Gastrocnemius medialis (tissue), 4 donors: ENCODE results near the gene DRC7. TPM values are rescaled to one million over a fixed set of nuclear protein-coding genes. Genes with fewer than 3 reads are reported as not detected.

Source experiments
- ATAC-seq, 2 donors: fragments of 150-250 bp; one replicate each; pipeline ENCODE4 v1.9.1; 2016
- DNase-seq, 2 donors: peaks; one replicate each; pipeline ENCODE4 v3.0.0-alpha.2; 2019
- H3K27ac ChIP-seq, 4 donors: fragments of 200-600 bp; sonication (generic); 1 replicate in 1 of 4; 2 replicates in 3 of 4; pipeline ENCODE4 v1.5.1; 2016 to 2018; ENCODE audit warnings: mild to moderate bottlenecking in 2 of 4, moderate library complexity in 1 of 4
- H3K27me3 ChIP-seq, 3 donors: fragments of 200-600 bp; sonication (generic) in 2 of 3; 1 replicate in 1 of 3; 2 replicates in 2 of 3; pipeline versions ENCODE4 v1.5.1 to v1.6.0; 2016 to 2019; ENCODE audit warnings: mild to moderate bottlenecking in 1 of 3, moderate library complexity in 1 of 3
- H3K36me3 ChIP-seq, 2 donors: fragments of 200-600 bp; sonication (generic) in 1 of 2; one replicate each; pipeline ENCODE4 v1.5.1; 2017 to 2018
- H3K4me1 ChIP-seq, 2 donors: fragments of 200-600 bp; sonication (generic) in 1 of 2; one replicate each; pipeline ENCODE4 v1.5.1; 2016 to 2017; ENCODE audit warnings: mild to moderate bottlenecking in 2 of 2
- H3K4me3 ChIP-seq, 4 donors: fragments of 200-600 bp; sonication (generic) in 3 of 4; 1 replicate in 1 of 4; 2 replicates in 3 of 4; pipeline ENCODE4 v1.5.1; 2016 to 2019; ENCODE audit warnings: mild to moderate bottlenecking in 2 of 4
- H3K9me3 ChIP-seq, 3 donors: fragments of 200-600 bp; sonication (generic) in 2 of 3; 1 replicate in 1 of 3; 2 replicates in 2 of 3; pipeline ENCODE4 v1.5.1; 2016 to 2019
- POLR2A ChIP-seq, 2 donors: fragments of 450-650 bp; IDR thresholded peaks; one replicate each; pipeline ENCODE4 v1.6.1; 2017; ENCODE audit warnings: antibody characterized with exemption in 2 of 2, mild to moderate bottlenecking in 2 of 2, moderate library complexity in 2 of 2
- in situ Hi-C, 4 donors: fragments of 200-750 bp; cut with MboI; loops; one replicate each; pipeline versions ENCODE4 v1.15.0 to v1.8.0; 2017; ENCODE audit warnings: low sequenced_read_pairs in 4 of 4
- intact Hi-C: fragments of 100-400 bp; cut with DNase I; formaldehyde crosslinking; loops from one replicate; pipeline ENCODE4 v1.15.1; 2023; ENCODE audit warnings: low total_unique reads
- total RNA-seq, 4 donors: library from RNA; depleted of rRNA; stranded (reverse); fragments of >200 nt; gene quantifications; one replicate each; pipeline versions ENCODE4 v1.1.0 to v1.2.3, GENCODE V29; 2016
- TF ChIP-seq, protein P1 (sequence below), 5 experiments: fragments of 450-650 bp in 3 of 5; fragments of 200-600 bp in 2 of 5; sonication (generic) in 2 of 5; IDR thresholded peaks in 4 of 5; conservative IDR thresholded peaks in 1 of 5; 1 replicate in 4 of 5; 2 replicates in 1 of 5; pipeline ENCODE4 v1.5.1; 2016 to 2019; ENCODE audit warnings: antibody characterized with exemption in 5 of 5, mild to moderate bottlenecking in 3 of 5, moderate library complexity in 3 of 5

The DRC7 gene
- total RNA-seq, 4 donors from 2014 or later, result not detected

DNA sequence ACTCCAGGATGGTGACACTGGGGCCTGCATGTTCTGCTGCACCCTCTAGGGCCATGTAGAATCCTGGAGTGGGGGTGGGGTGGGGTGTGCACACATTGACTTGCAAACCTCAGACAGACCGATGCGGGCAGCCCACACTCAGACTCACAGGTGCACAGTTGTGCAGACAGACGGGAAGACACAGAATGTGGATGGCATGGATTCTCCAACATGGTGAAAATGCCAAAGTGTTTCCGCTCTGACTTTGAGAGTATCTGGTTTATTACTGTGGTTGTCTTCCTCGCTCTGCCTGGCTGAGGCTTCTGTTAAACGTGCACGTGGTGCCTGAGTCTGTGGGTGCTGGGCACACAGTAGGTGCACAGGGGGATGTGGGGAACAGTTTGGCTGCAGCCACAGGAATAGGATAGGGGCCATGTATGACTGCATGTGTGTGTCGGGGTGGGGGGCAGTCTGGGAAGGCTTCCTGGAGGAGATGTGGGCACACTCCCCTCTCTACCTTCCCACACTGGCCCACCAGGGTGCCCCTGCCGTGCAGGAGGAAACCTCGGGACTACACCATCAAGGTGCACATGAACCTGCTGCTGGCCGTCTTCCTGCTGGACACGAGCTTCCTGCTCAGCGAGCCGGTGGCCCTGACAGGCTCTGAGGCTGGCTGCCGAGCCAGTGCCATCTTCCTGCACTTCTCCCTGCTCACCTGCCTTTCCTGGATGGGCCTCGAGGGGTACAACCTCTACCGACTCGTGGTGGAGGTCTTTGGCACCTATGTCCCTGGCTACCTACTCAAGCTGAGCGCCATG lies 35.5 kb upstream of the DRC7 start:
- Histone ChIP-seq H3K27ac (no peak overlapping the region), H3K4me1 (no peaks in the 10 kb centered on the region), H3K27me3 (no peaks in the 10 kb centered on the region), H3K9me3 (no peaks in the 10 kb centered on the region), H3K4me3 (no peak overlapping the region), H3K36me3 (no peaks in the 10 kb centered on the region)
- TF ChIP-seq, protein P1, sequence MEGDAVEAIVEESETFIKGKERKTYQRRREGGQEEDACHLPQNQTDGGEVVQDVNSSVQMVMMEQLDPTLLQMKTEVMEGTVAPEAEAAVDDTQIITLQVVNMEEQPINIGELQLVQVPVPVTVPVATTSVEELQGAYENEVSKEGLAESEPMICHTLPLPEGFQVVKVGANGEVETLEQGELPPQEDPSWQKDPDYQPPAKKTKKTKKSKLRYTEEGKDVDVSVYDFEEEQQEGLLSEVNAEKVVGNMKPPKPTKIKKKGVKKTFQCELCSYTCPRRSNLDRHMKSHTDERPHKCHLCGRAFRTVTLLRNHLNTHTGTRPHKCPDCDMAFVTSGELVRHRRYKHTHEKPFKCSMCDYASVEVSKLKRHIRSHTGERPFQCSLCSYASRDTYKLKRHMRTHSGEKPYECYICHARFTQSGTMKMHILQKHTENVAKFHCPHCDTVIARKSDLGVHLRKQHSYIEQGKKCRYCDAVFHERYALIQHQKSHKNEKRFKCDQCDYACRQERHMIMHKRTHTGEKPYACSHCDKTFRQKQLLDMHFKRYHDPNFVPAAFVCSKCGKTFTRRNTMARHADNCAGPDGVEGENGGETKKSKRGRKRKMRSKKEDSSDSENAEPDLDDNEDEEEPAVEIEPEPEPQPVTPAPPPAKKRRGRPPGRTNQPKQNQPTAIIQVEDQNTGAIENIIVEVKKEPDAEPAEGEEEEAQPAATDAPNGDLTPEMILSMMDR (IDR thresholded peaks at IDR 0.05 in 4 of 5, conservative IDR thresholded peaks at IDR 0.05 in 1 of 5), result no peak
- no peak for TF ChIP-seq POLR2A (IDR thresholded peaks at IDR 0.05)
- in situ Hi-C loops, result no loop called here
- DNase-seq, result no peak
- intact Hi-C loops, result no loop called here
- no peak for ATAC-seq

DNA sequence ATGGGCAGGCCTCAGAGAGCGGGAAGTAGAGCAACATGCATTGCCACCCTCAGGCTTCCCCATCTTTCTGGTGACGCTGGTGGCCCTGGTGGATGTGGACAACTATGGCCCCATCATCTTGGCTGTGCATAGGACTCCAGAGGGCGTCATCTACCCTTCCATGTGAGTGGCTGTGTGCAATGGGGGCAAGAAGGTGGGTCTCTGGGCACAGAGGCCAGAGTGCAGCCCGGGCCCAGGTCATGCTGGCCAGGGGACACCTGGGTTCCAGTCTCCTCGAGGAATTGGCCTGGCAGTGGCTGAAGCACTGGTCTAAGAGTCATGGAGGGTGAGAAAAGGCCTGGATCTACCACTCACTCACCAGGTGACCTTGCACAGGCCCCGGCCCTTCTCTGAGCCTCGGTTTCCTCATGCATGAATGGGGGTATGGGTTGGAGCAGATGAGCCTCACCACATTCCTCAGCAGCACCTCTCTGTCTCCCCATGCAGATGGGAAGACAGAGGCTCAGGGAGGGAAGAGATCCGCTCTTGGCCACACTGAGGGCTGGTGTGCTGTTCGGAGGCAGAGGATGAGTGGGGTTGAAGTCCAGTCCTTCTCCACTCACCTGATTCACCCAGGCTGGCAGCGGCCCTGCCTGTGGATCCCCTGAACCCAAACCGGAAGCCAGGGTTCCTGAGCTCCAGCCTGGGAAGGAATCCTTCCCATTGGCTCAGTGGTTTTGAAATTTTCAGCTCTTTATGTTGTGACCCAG lies 33.7 kb upstream of the DRC7 start:
- Histone ChIP-seq H3K27ac (no peak overlapping the region), H3K4me3 (no peak overlapping the region), H3K36me3 (no peaks in the 10 kb centered on the region), H3K9me3 (no peaks in the 10 kb centered on the region), H3K4me1 (no peaks in the 10 kb centered on the region), H3K27me3 (no peaks in the 10 kb centered on the region)
- DNase-seq (no peak), ATAC-seq (no peak)
- in situ Hi-C loops, result no loop called here
- intact Hi-C loops, result no loop called here
- TF ChIP-seq, protein P1 (IDR thresholded peaks at IDR 0.05 in 4 of 5, conservative IDR thresholded peaks at IDR 0.05 in 1 of 5), result no peak
- TF ChIP-seq POLR2A (IDR thresholded peaks at IDR 0.05), result no peak

DNA sequence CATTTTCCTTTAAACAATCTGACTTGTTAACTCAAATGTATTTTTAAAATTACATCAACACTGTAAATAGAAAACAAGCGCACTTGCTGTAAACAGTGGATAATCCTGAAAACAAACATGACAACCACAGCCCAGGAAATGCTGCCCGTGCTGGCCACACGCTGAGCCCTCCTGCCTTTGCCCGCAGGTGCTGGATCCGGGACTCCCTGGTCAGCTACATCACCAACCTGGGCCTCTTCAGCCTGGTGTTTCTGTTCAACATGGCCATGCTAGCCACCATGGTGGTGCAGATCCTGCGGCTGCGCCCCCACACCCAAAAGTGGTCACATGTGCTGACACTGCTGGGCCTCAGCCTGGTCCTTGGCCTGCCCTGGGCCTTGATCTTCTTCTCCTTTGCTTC lies 33.1 kb upstream of the DRC7 start:
- Histone ChIP-seq H3K4me3 (no peak overlapping the region), H3K27me3 (no peaks in the 10 kb centered on the region), H3K36me3 (no peaks in the 10 kb centered on the region), H3K9me3 (no peaks in the 10 kb centered on the region), H3K27ac (no peak overlapping the region), H3K4me1 (no peaks in the 10 kb centered on the region)
- no peak for TF ChIP-seq POLR2A (IDR thresholded peaks at IDR 0.05)
- TF ChIP-seq, protein P1 (IDR thresholded peaks at IDR 0.05 in 4 of 5, conservative IDR thresholded peaks at IDR 0.05 in 1 of 5), result no peak
- no peak for DNase-seq
- intact Hi-C loops (no loop called here), in situ Hi-C loops (no loop called here)
- ATAC-seq, result no peak

DNA sequence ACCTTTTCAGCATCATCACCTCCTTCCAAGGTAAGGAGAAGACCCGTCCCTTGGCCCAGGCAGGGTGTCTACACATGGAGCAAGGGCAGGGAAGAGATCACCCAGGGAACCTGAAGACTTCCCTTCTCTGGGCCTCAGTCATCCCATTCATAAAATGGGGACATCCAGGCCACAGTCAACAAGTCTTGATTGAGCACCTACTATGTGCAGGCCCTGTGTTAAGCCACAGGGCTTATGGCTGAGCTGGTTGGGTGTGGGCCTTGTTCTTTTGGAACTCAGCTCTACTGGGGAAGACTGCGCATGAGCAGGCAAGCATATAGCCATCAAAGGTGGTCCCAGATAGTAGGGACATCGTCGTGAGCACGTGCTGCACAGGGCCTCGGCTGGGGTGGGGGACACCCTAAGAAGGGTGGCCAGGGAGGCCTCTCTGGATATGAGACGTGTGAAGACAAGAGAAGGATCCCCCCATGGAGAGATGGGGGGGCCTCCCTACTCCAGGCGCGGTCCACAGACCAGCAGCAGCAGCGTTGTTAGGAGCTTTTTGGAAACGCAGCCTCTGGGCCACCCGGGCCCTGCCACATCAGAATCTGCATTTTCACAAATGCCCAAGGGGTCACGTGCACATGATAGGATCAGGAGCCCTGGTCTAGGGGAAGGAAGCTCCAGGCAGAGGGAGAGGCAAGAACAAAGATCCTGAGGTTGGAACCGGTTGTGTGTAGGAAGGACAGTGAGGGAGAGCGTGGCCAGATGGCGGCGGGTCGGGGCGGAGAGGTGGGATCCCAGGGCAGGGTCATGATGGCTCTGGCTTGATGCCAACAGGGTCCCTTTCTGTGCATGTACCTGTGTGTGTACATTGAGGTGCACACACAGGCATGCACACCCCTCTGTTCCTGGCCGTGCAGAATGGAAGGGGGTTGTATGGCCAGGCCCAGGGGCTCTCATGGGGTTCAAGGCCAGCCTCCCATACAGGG lies 32.4 kb upstream of the DRC7 start:
- H3K4me1 ChIP-seq, result no peaks in the 10 kb centered on the region
- no peaks in the 10 kb centered on the region for H3K9me3 ChIP-seq
- no peak for DNase-seq
- H3K27ac ChIP-seq, result no peak overlapping the region
- TF ChIP-seq, protein P1 (IDR thresholded peaks at IDR 0.05 in 4 of 5, conservative IDR thresholded peaks at IDR 0.05 in 1 of 5), result no peak
- TF ChIP-seq POLR2A (IDR thresholded peaks at IDR 0.05), result no peak
- no peak overlapping the region for H3K4me3 ChIP-seq
- intact Hi-C loops, result no loop called here
- no peaks in the 10 kb centered on the region for H3K36me3 ChIP-seq
- in situ Hi-C loops, result no loop called here
- no peaks in the 10 kb centered on the region for H3K27me3 ChIP-seq
- no peak for ATAC-seq
